NCI-H2196 (cell line): ENCODE data around the gene NEXN.
A peak's percentile ranks its signal among the peaks of the same experiment; 100 is the strongest.

Experiments
- DNase-seq: peaks from one replicate; lab custom pipeline; 2025; ENCODE audit not compliant: unreplicated experiment; lab: John Stamatoyannopoulos, UW

The NEXN gene

DNA sequence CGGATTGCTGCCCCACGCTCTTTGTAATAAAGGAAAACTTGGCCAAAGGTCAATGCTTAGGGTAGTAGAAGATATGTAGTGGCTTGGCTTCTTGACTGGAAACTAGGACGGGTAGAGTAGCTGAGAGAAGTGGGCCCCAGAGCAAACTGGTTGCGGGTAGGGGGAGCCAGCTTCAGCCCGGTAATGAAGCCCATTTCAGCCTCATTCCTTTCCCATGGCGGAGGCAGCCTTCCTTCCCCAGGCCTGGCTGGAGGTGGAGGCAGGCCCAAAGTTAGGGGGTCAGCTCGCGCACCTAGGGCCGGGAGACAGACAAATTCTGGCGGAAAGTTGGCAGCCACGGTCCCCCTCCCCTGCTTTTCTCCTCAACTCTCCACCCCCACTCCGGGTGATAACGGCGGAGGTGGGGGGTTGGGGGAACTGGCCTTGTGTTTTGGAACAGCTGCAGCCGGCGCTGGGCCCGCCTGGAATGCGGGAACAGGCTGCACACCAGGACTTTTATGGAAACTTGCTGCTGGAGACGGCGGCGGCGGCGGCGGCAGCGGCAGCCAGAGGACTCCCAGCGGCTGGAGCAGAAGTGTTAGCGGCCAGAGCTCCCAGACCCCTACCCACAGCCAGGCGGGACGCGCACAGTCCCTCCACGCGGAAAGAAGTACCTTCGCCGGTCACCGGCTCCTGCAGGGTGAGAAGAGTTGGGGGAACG is at the start of gene NEXN:
Gene NEXN (plus strand): TSS at position 544 of the 700 bp plus-strand sequence. CDS start 27,483 bp downstream, outside the sequence.
- DNase-seq: no peak

- DNase-seq: no peak
Measured at GRCh38 chr1:77841574-77841973, 46.9 kb upstream of the NEXN start.

DNA sequence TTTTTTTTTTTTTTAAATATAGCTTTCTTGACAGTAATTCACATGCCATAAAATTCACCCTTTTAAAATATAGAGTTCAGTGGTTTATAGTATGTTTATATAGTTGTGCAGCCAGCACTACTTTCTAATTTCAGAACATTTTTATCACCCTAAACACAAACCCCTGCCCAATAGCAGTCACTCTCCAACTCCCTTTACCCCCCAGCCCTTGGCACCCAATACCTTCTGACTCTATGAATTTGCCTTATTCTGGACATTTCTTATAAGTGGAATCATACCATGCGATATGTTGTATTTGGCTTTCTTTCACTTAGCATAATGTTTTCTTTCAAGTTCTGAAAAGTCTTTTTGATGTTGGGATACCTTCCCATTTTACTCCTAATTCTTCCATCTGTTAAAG is 42.5 kb upstream of the NEXN start:
- DNase-seq: no peak

- no peak for DNase-seq
Measured at GRCh38 chr1:77846966-77847365, 41.5 kb upstream of the NEXN start.

DNA sequence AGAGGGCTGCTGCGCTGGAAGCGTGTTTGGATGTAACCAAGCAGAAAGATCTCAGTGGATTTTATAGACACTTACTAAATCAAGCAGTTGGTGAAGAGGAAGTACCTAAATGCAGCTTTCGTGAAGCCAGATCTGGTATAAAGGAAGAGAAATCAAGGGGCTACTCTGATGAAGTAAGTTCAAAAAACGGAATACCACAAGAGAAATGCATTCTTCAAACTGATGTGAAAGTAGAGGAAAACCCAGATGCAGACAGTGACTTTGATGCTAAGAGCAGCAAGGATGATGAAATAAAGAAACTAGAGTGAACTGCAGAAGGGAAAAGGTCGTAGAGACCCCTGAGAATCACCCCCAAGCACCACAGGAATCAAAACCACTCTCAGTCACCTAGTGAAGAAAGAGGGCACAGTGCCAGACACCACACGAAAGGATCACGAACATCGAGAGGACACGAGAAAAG is 40.8 kb upstream of the NEXN start:
- no peak for DNase-seq

GRCh38 chr1:77850082-77850481 is 38.3 kb upstream of the NEXN start:
- DNase-seq: no peak

- DNase-seq: no peak
Measured at GRCh38 chr1:77857552-77857951, 30.9 kb upstream of the NEXN start.

- no peak for DNase-seq
Measured at GRCh38 chr1:77858725-77859124, 29.7 kb upstream of the NEXN start.

GRCh38 chr1:77859248-77859647 is 29.2 kb upstream of the NEXN start:
- no peak for DNase-seq

- DNase-seq: no peak
Measured at GRCh38 chr1:77866296-77866695, 22.1 kb upstream of the NEXN start.

DNA sequence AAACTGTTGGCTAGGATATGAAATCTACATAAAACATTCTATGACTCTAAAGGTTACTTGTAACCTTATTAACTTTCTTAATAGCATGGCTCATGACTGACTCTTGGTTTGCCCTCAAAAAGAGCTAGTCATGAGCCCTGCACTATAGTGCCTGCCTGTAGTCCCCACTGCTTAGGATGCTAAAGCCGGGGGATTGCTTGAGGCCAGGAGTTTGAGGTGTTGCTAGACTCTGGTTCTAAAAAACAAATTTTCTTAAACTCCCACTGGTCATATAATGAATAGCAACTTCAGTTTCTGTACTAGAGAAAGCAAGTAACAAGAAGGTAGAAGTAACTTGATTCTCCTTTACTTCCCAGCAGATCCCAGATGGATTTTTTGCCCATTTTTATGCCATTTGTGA is 15.8 kb upstream of the NEXN start:
- DNase-seq: no peak

DNA sequence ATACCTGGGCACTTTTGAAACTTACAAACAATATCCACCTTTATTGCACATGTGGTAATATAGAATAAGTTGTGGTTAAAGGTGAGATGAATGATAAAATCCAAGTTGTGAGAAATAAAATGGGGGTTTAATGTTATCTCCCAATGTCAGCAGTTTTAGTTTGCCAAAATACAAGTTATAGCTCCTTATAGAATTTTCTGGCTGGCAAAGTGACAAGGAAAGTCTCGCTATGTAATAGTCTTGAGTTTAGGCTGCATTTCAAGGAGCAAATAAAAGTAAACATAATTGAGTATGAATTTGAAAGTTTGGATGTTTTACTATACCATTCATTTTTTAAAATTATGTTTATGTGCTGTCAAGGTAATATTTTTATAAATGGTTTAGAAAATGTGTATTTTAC is 15.0 kb upstream of the NEXN start:
- DNase-seq: no peak

GRCh38 chr1:77874804-77875445 is 13.5 kb upstream of the NEXN start:
- no peak for DNase-seq

- DNase-seq: no peak
Measured at GRCh38 chr1:77876884-77877283, 11.5 kb upstream of the NEXN start.

DNA sequence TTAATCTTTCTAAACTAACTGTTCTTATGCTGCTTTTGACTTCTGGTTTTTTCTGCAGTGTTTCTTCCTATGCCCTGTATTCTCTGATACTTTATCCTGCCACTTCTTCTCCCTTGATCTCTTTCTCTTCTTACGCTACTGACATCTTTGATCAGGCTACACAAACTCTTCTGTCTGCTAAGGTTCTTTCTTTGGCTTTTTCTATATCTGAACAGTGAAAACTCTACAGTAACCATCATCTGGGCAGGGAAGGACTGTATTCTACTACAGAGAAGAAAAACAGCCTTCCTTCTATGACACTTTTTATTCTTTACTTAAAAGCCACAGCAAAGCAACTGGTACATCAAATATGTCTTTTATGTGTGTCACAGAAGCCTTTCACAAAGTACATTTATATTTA is 7.4 kb upstream of the NEXN start:
- no peak for DNase-seq

- no peak for DNase-seq
Measured at GRCh38 chr1:77882411-77882810, 6.0 kb upstream of the NEXN start.

DNA sequence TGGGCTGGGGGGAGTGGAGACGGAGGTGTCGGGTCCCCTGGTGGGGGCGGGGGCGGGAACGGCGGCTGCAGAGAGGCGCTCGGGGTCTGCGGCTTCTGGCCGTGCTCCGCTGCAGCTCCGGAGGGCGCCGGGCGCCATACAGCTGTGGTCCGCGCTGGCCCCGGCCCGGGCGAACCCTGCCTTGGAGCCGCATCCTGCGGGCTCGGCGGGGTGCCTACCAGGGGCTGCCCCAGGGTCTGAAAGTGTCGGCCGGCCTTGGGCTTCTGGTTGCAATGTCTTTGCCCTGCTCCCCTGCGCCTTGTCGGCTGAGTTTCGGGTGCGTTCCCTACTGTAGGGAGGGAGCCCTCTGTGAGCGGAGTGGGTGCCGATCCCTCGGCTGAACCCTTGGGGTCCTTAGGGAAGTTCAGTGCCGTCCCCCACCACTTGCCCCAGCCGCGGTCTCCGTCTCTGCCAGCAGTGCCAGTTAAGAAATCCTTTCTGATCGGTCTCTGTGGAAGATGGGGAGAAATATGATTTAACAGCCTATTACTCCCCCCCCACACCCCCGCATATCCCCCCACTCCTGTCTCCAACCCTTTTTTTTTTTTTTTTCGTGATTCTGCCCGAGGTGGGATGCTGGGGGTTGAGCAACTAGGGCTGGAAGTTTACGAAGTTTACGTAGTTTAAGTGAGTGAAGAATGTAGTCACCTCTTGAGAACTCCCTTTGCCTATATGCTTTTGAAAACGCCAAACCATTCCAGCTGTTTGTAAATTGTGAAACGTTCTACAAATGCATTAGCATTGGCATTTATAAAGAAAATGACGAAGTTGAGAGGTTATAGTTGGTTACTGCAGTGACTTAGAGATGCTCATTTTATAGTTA is 588 bp downstream of the NEXN start:
- DNase-seq: no peak

- DNase-seq: no peak
Measured at GRCh38 chr1:77889671-77890070, 1.2 kb downstream of the NEXN start.

GRCh38 chr1:77891200-77891599 is 2.8 kb downstream of the NEXN start:
- DNase-seq: no peak

GRCh38 chr1:77899647-77900320 is 11.4 kb downstream of the NEXN start:
- no peak for DNase-seq

GRCh38 chr1:77900687-77901293 is 12.4 kb downstream of the NEXN start:
- peak; percentile 12 for DNase-seq
